GM21526 (cell line): ENCODE results near the gene MAPK8IP2.
"Not testable (repeated sequence)": the region's sequence is repeated elsewhere in the genome, so short reads cannot be mapped to it uniquely, and the experiment has no call there.

ENCODE experiments used
- ATAC-seq: cut with Tn5 transposase; IDR thresholded peaks from one replicate; pipeline ENCODE4 v1.9.1; 2021; ENCODE audit warnings: moderate library complexity; ENCODE audit not compliant: unreplicated experiment, low FRiP score

Gene MAPK8IP2

DNA sequence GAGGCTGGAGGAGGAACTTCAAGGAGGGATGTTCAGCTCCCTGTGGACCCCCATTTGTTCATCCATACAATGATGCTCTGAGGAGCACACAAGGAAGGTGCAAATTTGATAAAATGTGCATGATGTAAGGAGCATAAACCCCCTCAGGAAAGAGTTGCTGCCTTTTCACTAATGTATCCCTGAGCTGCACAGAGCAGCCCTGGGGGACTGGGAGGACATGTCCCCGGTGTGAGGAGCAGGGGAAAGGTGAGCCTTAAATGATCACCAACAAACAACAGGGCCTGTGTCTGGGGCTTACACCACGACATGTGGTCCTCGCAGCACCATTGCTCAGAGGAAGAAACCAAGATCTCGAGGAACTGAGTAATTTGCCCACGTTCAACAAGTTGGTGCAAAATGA is 3.5 kb upstream of the MAPK8IP2 start:
- no peak for ATAC-seq

DNA sequence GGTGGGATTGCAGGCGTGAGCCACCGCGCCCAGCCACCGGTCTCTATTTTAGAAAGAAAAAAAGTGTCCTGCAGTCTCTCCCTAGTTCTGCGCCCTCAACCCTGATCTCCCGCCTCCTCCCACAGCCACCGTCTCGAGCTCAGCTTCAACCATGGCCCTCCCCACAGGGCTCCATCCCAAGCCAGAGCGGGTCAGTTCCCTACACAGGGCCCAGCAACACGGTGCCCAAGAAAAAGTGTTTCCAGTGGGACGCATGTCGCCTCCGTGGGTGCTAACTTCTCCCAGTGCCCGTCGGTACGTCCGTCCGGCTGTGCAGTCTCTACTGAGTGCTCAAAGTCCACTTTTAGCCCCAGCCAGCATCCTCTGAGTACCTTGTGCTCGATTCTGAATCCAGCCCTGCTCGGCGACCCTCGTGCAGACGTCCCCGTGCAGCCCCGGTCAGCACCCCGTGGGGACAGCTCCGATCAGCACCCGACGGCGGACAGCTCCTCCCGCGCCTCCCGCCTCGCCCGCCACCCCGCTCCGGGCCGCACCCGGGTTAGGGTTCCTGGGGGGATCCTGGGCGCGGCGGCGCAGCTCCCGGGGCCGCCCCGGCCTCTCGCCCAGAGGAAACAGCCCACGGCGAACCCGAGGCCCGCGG is 657 bp upstream of the MAPK8IP2 start:
- no peak for ATAC-seq

DNA sequence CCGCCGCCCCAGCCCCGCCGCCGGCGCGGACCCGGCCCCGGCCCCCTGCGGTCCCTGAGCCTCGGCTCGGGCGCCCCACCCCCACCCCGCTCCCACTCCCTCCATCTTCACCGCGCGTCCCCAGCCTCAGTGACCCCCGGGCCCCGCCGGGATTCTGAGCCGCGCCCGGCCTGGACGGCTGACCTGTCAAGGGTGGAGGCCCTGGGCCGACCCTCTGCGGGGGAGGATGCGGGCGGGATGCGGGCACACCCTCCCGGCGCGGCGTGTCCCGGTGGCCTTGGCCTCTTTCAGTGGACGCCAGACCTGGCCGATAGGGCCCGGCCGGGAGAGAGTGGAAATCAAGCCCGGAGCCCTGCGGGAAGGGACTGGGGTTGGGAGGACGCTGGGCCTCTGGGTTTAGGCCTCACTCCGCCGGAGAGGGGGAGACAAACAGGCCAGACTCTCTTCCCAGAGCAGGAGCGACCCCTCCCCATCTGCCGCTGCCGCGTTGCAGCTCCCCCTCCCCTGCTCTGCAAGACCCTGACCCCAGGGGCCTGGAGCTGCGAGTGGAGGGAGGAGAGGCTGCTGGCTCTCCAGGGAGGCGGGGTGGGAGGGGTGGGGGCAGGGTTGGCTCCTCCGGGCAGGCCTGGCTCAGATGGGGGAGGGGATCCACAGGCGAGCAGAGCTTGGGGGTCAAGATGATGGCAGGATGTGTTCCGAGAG is 525 bp downstream of the MAPK8IP2 start:
- no peak for ATAC-seq

DNA sequence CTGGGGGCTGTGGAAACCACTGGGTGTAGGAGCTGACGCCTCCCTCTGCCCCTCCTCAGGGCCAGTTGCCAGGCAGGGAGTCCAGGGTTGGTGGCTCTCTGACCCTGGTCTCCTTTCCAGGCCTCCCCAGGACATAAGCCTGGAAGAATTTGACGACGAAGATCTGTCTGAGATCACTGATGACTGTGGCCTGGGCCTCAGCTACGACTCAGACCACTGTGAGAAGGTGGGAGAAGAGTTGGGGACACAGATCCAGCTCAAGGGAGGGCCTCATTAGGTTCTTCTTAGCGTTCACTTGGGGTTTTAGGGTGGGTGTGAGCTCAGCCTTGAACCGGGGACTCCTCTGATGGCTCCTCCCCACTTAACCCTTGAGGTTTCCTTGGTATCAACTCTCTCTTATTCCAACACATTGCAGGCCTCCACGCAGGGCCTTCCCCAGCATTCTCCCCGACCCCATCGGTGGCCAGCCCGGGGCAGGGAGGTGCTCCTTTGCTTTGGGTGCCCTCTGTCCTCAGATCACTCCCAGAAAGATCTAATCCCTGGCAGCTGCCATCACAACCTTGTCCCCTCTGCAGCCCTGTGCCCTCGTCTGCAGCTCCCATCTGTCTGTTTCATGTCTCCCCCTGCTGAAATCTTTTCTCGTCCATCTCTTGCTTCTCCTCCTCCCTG is 1.2 kb downstream of the MAPK8IP2 start:
- no peak for ATAC-seq

DNA sequence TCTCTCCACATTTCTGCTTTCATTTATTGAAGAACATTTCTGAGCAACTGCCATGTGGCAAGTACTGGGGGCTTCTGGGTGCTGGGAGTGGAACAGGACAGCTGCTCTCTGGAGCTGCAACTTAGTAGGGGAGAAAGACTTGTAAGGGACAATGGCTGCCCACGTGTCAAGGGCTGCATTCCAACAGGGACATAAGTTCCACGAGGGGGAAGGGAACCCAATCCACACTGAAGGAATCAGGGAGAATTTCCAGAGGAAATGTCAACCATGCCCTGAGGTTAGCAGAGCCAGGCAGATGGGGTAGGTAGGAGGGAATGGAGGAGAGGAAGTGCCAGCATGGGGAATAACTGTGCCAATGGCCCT is 1.7 kb downstream of the MAPK8IP2 start:
- no peak for ATAC-seq

DNA sequence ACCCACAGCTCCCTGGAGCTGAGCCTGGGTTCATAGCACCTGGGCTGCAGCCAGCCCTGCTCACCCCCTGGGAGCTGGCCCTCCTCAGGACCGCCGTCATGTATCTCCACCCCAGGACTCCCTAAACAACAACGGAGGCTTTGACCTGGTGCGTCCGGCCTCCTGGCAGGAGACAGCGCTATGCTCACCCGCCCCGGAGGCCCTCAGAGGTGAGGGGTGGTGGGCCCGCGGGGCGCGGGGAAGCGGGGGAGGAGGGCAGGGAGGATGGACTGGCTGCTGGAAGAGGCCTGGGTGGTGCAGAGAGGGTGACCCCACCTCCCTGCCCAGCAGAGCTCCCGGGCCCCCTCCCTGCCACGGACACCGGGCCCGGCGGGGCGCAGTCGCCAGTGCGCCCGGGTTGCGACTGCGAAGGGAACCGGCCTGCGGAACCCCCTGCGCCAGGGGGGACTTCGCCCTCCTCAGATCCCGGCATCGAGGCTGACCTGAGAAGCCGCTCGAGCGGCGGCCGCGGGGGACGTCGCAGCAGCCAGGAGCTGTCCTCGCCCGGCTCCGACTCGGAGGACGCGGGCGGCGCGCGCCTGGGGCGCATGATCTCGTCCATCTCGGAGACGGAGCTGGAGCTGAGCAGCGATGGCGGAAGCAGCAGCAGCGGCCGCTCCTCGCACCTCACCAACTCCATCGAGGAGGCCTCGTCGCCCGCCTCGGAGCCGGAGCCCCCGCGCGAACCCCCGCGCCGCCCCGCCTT is 3.1 kb downstream of the MAPK8IP2 start:
- no peak for ATAC-seq

DNA sequence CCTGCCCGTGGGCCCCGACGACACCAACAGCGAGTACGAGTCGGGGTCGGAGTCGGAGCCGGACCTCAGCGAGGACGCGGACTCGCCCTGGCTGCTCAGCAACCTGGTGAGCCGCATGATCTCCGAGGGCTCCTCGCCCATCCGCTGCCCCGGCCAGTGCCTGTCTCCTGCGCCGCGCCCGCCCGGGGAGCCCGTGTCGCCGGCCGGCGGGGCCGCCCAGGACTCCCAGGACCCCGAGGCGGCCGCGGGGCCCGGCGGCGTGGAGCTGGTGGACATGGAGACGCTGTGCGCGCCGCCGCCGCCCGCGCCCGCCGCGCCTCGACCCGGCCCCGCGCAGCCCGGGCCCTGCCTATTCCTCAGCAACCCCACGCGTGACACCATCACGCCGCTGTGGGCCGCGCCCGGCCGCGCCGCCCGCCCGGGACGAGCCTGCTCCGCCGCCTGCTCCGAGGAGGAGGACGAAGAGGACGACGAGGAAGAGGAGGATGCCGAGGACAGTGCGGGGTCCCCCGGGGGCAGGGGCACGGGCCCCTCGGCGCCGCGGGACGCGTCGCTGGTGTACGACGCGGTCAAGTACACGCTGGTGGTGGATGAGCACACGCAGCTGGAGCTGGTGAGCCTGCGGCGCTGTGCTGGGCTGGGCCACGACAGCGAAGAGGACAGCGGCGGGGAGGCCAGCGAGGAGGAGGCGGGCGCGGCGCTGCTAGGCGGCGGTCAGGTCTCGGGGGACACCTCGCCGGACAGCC is 3.8 kb downstream of the MAPK8IP2 start:
- no peak for ATAC-seq

DNA sequence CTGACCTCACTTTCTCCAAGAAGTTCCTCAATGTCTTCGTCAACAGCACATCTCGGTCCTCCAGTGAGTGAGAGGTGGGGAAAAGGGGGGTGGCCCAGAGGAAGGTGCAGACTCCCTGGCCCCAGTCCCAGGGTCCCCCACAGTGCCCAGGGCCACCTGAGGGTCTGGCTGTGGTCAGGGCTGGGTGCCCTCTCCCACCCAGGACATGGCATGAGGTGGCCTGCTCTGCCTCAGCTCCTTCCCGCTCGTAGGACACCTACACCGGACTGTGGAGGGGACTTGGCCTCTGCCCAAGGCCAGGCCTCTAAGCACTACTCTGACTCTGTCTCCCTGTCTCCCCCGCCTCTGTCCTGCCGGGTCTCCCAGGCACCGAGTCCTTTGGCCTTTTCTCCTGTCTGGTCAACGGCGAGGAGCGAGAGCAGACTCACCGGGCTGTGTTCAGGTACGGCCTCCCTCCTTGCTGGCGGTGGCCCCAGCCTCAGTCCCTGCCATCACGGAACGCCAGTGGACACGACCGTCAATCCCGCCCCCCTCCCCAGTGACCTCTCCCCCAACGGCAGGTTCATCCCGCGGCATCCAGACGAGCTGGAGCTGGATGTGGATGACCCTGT is 4.5 kb downstream of the MAPK8IP2 start:
- ATAC-seq, result no peak

DNA sequence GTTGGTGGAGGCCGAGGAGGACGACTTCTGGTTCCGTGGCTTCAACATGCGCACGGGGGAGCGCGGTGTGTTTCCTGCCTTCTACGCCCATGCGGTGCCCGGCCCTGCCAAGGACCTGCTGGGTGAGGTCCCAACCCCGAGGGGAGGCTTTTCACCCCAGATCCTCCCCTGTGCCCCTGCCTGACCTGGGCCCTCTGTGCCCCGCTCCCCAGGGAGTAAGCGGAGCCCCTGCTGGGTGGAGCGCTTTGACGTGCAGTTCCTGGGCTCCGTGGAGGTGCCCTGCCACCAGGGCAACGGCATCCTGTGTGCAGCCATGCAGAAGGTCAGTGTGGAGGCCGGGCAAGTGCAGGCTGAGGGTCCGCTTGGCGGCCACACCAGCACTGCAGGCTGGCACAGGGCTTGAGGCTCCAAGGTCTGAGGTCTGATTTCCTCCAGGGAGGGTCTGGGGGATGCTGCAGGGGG is 5.1 kb downstream of the MAPK8IP2 start:
- no peak for ATAC-seq

DNA sequence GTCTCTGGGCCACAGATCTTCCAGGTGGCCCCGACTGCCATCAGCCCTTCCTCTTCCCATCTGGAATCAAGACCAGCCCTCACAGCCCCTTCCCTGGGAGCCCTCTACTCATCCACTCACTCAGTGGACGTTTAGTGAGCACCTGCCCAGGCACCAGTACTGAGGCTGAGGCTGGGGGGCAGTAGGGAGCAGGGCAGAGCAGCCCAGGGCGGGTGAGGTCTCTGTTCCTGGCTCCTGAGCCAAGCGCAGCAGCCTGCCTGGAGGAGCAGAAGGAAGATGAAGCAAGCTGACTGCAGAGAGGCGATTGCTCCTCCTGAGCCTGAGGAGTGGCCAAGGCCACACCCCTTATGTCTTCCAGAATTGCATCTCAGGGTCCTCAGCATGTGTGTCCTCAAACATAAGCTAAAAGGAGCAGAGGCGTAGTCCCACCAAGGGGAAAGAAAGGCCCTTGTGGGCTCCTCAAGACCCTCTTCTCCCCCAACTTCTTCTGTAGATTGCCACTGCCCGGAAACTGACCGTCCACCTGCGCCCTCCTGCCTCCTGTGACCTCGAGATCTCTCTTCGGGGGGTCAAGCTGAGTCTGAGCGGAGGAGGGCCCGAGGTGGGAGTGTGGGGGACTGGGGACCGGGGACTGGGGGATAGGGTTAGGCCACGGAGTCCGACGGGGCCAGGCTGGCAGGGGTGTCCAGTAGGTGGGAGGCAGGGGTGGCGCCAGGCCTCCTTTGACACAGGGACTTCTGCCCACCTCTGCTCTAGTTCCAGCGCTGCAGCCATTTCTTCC is 5.8 kb downstream of the MAPK8IP2 start:
- no peak for ATAC-seq

DNA sequence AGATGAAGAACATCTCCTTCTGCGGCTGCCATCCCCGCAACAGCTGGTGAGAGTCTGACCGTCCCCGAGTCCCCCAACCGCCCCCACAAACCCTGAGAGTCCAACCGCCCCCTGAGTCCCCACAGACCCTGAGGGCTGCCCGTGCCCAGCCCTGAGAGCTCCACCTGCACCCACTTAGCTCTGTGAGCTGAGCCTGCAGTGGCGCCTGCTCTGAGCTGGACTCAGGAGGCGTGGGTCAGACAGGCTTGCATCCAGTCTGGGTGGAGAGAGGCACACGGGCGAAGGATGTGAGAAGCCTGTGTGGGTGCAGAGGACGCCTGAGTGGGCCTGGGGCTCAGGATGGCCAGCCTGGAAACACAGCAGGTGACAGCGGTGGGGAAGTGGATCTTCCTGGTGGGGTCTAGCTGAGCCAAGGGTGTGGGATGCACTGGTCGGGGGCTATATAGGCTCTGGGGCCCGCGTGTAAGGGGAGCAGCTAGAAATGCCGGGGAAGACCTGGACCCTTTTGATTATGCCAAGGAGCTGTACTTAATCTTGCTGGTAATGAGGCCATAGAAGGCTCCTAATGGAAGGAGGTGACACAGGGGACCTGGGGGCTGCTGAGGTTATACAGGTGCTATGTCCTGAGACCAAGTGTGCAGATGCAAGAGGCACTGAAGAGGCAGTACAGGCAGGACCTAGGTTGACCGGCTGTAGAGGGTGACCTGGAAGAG is 6.5 kb downstream of the MAPK8IP2 start:
- no peak for ATAC-seq

DNA sequence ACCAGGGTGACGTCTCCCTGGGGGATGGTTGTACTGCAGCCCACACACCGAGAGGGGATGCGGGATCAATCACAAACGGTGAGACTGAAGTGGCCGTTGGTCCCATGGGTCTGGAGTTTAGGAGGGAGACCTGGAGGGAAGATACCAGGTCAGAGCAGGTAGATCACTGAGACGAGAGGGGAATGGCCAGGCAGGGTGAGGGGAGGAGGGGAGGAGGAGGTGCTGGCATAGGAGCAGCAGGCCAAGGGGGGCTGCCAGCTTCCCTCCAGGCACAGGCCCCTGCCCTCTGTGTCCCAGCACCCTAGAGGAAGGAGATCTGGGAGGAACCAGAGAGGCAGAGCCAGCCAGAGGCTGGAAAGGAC is 7.0 kb downstream of the MAPK8IP2 start:
- ATAC-seq, result no peak

DNA sequence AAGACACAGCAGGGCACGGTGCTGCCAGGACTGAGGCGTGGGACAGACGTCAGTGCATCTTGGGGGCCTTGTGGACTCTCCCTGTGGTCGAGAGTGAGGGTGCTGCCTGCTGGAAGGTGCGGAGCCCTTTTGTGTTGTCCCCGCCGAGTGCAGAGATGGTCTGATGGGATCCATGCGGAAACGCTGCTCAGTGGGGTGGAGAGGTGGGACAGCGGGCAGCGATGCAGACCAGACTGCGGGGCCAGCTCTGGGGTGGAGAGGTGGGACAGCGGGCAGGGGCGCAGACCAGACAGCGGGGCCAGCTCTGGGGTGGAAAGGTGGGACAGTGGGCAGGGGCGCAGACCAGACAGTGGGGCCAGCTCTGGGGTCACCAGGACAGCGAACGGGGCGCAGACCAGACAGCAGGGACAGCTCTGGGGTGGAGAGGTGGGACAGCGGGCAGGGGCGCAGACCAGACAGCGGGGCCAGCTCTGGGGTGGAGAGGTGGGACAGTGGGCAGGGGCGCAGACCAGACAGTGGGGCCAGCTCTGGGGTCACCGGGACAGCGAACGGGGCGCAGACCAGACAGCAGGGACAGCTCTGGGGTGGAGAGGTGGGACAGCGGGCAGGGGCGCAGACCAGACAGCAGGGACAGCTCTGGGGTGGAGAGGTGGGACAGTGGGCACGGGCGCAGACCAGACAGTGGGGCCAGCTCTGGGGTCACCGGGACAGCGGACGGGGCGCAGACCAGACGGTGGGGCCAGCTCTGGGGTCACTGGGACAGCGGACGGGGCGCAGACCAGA is 7.7 kb downstream of the MAPK8IP2 start:
- not testable (repeated sequence) for ATAC-seq

DNA sequence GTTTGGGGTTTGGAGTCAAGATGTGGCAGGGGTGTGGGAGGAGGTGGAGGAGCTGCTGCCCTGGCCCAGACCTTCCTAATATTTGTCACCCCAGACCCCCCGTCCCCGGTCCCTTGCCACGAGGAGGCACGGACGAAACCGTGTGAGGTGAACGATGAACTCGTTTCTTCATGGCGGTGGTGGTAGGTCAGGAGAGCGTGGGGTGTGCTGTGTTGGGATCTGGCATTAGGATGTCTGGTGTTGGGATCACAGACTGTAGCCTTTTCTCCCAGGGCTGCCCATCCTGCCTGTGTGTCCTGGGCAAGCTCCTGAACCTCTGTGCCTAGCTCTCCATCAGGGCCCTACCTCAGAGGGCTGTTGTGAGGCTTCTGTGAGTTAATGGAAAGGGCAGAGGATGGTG is 8.4 kb downstream of the MAPK8IP2 start:
- no peak for ATAC-seq

DNA sequence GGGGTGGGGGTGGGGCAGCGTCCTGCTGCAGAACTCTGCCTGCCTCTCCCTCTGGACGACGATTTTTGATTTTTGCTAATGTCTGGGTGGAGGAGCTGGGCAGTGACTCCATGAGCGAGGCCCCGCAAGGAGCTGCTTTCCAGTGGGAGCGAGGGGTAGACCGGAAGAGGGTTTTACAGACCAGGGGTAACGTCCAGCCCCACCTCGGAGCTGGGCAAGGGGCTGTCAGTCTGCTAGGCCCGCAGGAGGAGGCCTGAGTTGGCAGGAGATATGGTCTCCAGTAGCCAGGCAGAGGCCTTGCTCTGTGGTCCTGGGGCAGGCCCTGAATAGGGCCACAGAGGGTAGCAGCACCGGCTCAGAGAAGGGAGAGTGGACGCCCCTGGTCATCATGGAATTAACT is 9.0 kb downstream of the MAPK8IP2 start:
- no peak for ATAC-seq

DNA sequence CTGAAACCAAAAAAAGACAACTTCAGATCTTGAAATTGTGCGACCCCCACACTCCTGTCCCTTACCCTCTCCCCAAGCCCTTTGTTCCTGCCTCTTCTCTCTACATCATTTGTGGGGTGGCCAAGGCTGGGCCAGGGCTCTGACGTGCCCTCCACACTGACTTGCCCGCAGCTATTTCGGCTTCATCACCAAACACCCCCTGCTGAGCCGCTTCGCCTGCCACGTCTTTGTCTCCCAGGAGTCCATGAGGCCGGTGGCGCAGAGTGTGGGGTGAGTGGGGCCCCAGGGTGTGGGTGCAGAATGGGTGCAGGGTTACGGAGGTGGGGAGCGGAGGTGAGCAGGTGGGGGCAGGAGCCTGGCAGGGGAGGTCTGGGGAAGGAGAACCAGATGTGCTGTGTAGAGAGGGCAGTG is 9.5 kb downstream of the MAPK8IP2 start:
- no peak for ATAC-seq

DNA sequence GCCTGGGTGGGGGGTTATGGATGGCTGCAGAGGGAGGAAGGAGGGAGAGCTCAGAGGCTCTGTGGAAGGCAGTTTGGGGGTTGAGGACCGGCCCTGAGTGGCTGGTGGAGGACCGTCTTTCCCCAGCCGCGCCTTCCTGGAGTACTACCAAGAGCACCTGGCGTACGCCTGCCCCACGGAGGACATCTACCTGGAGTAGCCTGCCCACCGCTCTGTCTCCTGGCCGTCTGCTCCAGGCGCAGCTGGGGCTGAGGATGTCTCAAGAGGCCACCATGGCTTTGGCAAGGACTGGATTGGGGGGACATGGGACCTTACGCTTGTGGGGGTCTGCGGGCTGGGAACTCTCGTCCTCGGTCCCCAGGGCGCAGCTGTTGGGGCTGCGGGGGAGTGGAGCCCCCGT is 10.0 kb downstream of the MAPK8IP2 start:
- ATAC-seq, result no peak
